ENCODE measurements around the gene GPR18. TPM values are rescaled to one million over a fixed set of nuclear protein-coding genes. Genes with fewer than 3 reads are reported as not detected.
A peak's percentile ranks its signal among the peaks of the same experiment; 100 is the strongest.

The GPR18 gene
- total RNA-seq, 1 donor from 2014 or later = 0.59 TPM

DNA sequence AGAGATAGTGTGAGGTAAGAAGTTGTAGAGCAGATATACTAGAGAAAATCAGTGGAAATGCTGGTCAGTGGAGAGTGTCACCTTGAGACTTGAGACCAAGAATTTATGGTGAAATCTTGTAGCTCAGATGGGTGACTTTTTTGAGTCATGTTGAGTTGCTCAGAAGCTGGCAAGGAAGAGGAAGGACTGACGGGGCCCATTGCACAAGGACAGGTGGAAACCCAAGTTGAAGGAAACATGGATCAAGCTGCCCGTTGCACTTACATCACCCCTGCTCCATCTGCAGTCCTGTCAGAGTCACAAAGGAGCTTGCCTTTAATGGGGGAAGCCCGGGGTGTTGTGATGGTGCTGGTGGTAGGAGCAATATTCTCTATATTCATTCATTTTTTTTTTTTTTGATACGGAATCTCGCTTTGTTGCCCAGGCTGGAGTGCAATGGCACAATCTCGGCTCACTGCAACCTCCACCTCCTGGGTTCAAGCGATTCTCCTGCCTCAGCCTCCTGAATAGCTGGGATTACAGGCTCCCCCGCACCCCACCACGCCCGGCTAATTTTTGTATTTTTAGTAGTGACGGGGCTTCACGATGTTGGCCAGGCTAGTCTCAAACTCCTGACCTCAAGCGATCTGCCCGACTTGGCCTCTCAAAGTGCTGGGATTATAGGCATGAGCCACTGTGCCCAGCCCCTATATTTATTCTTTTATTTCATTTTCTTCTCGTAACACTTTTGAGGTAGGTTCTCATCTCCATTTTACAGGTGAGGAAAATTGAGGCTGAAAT is 30.1 kb downstream of the GPR18 start:
- H3K4me1 ChIP-seq (ENCODE audit: insufficient read depth, low read length) = peaks cover 19% of the 10 kb centered on the region
- TF ChIP-seq CTCF (IDR thresholded peaks at IDR 0.05; ENCODE audit: insufficient read depth, low read depth, low read length) (no peak), EZH2 (IDR thresholded peaks at IDR 0.05; ENCODE audit: insufficient read depth, low read length) (no peak)
- FAIRE-seq (no peak), DNase-seq (ENCODE audit: low read depth) (no peak)
- H3K27me3 ChIP-seq (ENCODE audit: insufficient read depth, low read length) = no peaks in the 10 kb centered on the region
- peak overlapping the region; percentile 59 for H3K27ac Mint-ChIP-seq (ENCODE audit: unreplicated experiment)
- H4K20me1 ChIP-seq (ENCODE audit: insufficient read depth, low read length) = peaks cover 61% of the 10 kb centered on the region
- H3K9me3 ChIP-seq (ENCODE audit: insufficient read depth, low read depth, low read length) = no peaks in the 10 kb centered on the region
- H3K4me1 Mint-ChIP-seq (ENCODE audit: low read depth, unreplicated experiment) = peaks cover 39% of the 10 kb centered on the region
- no peak overlapping the region for H3K4me3 Mint-ChIP-seq (ENCODE audit: unreplicated experiment)
- no peaks in the 10 kb centered on the region for H3K36me3 ChIP-seq (ENCODE audit: insufficient read depth, low read length)
- peak overlapping the region; percentile 83 for H3K4me2 ChIP-seq (ENCODE audit: low read length)
- H3K27me3 Mint-ChIP-seq (ENCODE audit: low read depth, unreplicated experiment) = no peaks in the 10 kb centered on the region
- peaks cover 73% of the 10 kb centered on the region for H3K79me2 ChIP-seq (ENCODE audit: insufficient read depth, low read length)
- H3K27ac ChIP-seq (ENCODE audit: low read depth, low read length) = peak overlapping the region; percentile 37
- H3K4me3 ChIP-seq (ENCODE audit: insufficient read depth, low read depth, low read length) = no peak overlapping the region
- no peaks in the 10 kb centered on the region for H3K9me3 Mint-ChIP-seq (ENCODE audit: unreplicated experiment)
- H2AFZ ChIP-seq (ENCODE audit: low read depth, low read length) = no peak overlapping the region
- peaks cover 2% of the 10 kb centered on the region for H3K36me3 Mint-ChIP-seq (ENCODE audit: low read depth, unreplicated experiment)
- H3K9ac ChIP-seq (ENCODE audit: low read length) = no peak overlapping the region

GRCh38 chr13:99227331-99227900 is 30.8 kb downstream of the GPR18 start:
- Histone ChIP-seq H3K36me3 (ENCODE audit: insufficient read depth, low read length) (no peaks in the 10 kb centered on the region), H3K4me2 (ENCODE audit: low read length) (no peak overlapping the region), H2AFZ (ENCODE audit: low read depth, low read length) (no peak overlapping the region), H3K27ac (ENCODE audit: low read depth, low read length) (no peak overlapping the region), H3K4me3 (ENCODE audit: insufficient read depth, low read depth, low read length) (no peak overlapping the region), H4K20me1 (ENCODE audit: insufficient read depth, low read length) (peaks cover 61% of the 10 kb centered on the region), H3K4me1 (ENCODE audit: insufficient read depth, low read length) (peaks cover 19% of the 10 kb centered on the region), H3K9ac (ENCODE audit: low read length) (no peak overlapping the region), H3K27me3 (ENCODE audit: insufficient read depth, low read length) (no peaks in the 10 kb centered on the region), H3K9me3 (ENCODE audit: insufficient read depth, low read depth, low read length) (no peaks in the 10 kb centered on the region), H3K79me2 (ENCODE audit: insufficient read depth, low read length) (peaks cover 74% of the 10 kb centered on the region)
- Mint-ChIP-seq H3K27me3 (ENCODE audit: low read depth, unreplicated experiment) (no peaks in the 10 kb centered on the region), H3K27ac (ENCODE audit: unreplicated experiment) (peak overlapping the region; percentile 17), H3K4me1 (ENCODE audit: low read depth, unreplicated experiment) (peaks cover 39% of the 10 kb centered on the region), H3K36me3 (ENCODE audit: low read depth, unreplicated experiment) (peaks cover 2% of the 10 kb centered on the region), H3K9me3 (ENCODE audit: unreplicated experiment) (no peaks in the 10 kb centered on the region), H3K4me3 (ENCODE audit: unreplicated experiment) (no peak overlapping the region)
- TF ChIP-seq CTCF (IDR thresholded peaks at IDR 0.05; ENCODE audit: insufficient read depth, low read depth, low read length) (no peak), EZH2 (IDR thresholded peaks at IDR 0.05; ENCODE audit: insufficient read depth, low read length) (no peak)
- FAIRE-seq = no peak
- no peak for DNase-seq (ENCODE audit: low read depth)

DNA sequence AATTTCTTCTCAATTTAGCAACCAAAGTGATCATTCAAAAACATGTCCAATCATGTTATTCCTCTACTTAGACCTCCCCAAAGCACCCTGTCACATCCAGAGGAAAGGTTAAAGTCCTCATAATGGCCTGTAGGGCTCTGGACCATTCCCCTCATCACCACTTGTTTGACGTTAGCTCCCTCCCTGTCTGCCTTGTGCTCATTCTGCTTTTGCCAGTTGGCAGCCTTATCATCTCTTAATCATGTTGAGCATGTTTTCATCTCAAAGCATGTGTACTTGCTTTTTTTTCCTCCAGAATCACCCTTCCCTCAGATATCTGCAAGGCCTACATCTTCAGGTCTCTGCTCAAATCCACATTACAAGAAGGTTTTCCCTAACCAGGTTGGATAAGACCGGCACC is 31.7 kb downstream of the GPR18 start:
- H3K4me1 ChIP-seq (ENCODE audit: insufficient read depth, low read length) = peaks cover 19% of the 10 kb centered on the region
- H3K9me3 Mint-ChIP-seq (ENCODE audit: unreplicated experiment) = no peaks in the 10 kb centered on the region
- no peak for FAIRE-seq
- H3K27me3 Mint-ChIP-seq (ENCODE audit: low read depth, unreplicated experiment) = no peaks in the 10 kb centered on the region
- H3K36me3 Mint-ChIP-seq (ENCODE audit: low read depth, unreplicated experiment) = peaks cover 6% of the 10 kb centered on the region
- no peak for TF ChIP-seq EZH2 (IDR thresholded peaks at IDR 0.05; ENCODE audit: insufficient read depth, low read length)
- no peak for TF ChIP-seq CTCF (IDR thresholded peaks at IDR 0.05; ENCODE audit: insufficient read depth, low read depth, low read length)
- no peak overlapping the region for H3K4me2 ChIP-seq (ENCODE audit: low read length)
- H3K27ac Mint-ChIP-seq (ENCODE audit: unreplicated experiment) = no peak overlapping the region
- no peak overlapping the region for H3K27ac ChIP-seq (ENCODE audit: low read depth, low read length)
- no peak overlapping the region for H2AFZ ChIP-seq (ENCODE audit: low read depth, low read length)
- no peak overlapping the region for H3K9ac ChIP-seq (ENCODE audit: low read length)
- peak; percentile 16 for DNase-seq (ENCODE audit: low read depth)
- no peak overlapping the region for H3K4me3 ChIP-seq (ENCODE audit: insufficient read depth, low read depth, low read length)
- H4K20me1 ChIP-seq (ENCODE audit: insufficient read depth, low read length) = peaks cover 64% of the 10 kb centered on the region
- H3K4me3 Mint-ChIP-seq (ENCODE audit: unreplicated experiment) = peak overlapping the region; percentile 42
- H3K27me3 ChIP-seq (ENCODE audit: insufficient read depth, low read length) = no peaks in the 10 kb centered on the region
- no peaks in the 10 kb centered on the region for H3K9me3 ChIP-seq (ENCODE audit: insufficient read depth, low read depth, low read length)
- H3K79me2 ChIP-seq (ENCODE audit: insufficient read depth, low read length) = peaks cover 76% of the 10 kb centered on the region
- H3K4me1 Mint-ChIP-seq (ENCODE audit: low read depth, unreplicated experiment) = peaks cover 39% of the 10 kb centered on the region
- no peaks in the 10 kb centered on the region for H3K36me3 ChIP-seq (ENCODE audit: insufficient read depth, low read length)

Data from astrocyte (in vitro differentiated cells and primary cell).